GM19193 (cell line): ENCODE results near the gene NPAS3.

ENCODE experiments used
- POLR2A ChIP-seq: IDR thresholded peaks from 4 replicates; pipeline ENCODE4 v1.6.1; 2011; ENCODE audit not compliant: insufficient read depth, insufficient read length; ENCODE audit errors: extremely low read depth

The NPAS3 gene

GRCh38 chr14:33525626-33526025 lies 586.9 kb downstream of the NPAS3 start:
- no peak for TF ChIP-seq POLR2A

GRCh38 chr14:33527023-33527634 lies 588.5 kb downstream of the NPAS3 start:
- TF ChIP-seq POLR2A, result no peak

- no peak for TF ChIP-seq POLR2A
Observed at GRCh38 chr14:33528655-33529054, 590.0 kb downstream of the NPAS3 start.

- TF ChIP-seq POLR2A, result no peak
Observed at GRCh38 chr14:33529787-33530757, 591.4 kb downstream of the NPAS3 start.

GRCh38 chr14:33532553-33532952 lies 593.9 kb downstream of the NPAS3 start:
- no peak for TF ChIP-seq POLR2A

- TF ChIP-seq POLR2A, result no peak
Observed at GRCh38 chr14:33534104-33534503, 595.4 kb downstream of the NPAS3 start.

GRCh38 chr14:33534632-33535031 lies 596.0 kb downstream of the NPAS3 start:
- TF ChIP-seq POLR2A, result no peak

- TF ChIP-seq POLR2A, result no peak
Observed at GRCh38 chr14:33539918-33540357, 601.3 kb downstream of the NPAS3 start.

GRCh38 chr14:33541171-33541570 lies 602.5 kb downstream of the NPAS3 start:
- no peak for TF ChIP-seq POLR2A

GRCh38 chr14:33542338-33543287 lies 603.9 kb downstream of the NPAS3 start:
- TF ChIP-seq POLR2A, result no peak

GRCh38 chr14:33545696-33546095 lies 607.0 kb downstream of the NPAS3 start:
- TF ChIP-seq POLR2A, result no peak

- no peak for TF ChIP-seq POLR2A
Observed at GRCh38 chr14:33548606-33549005, 609.9 kb downstream of the NPAS3 start.

- TF ChIP-seq POLR2A, result no peak
Observed at GRCh38 chr14:33551963-33552362, 613.3 kb downstream of the NPAS3 start.

GRCh38 chr14:33553706-33554278 lies 615.1 kb downstream of the NPAS3 start:
- TF ChIP-seq POLR2A, result no peak
